HepG2 (cell line): ENCODE data around the gene HLA-B. TPM values are rescaled to one million over a fixed set of nuclear protein-coding genes. Genes with fewer than 3 reads are reported as not detected.

Experiments used
- EED ChIP-seq: sonication (generic); formaldehyde crosslinking; IDR thresholded peaks from 2 replicates; pipeline ENCODE4 v1.5.0; 2020; ENCODE audit warnings: mild to moderate bottlenecking, missing genetic modification reagents
- ELF1 ChIP-seq: sonication (generic); formaldehyde crosslinking; IDR thresholded peaks from 2 replicates; pipeline ENCODE4 v1.4.0; 2020; ENCODE audit warnings: missing genetic modification reagents
- LCORL ChIP-seq, 2 experiments: fragments of 450-650 bp in 1 of 2; sonication (generic) in 1 of 2; formaldehyde crosslinking in 1 of 2; IDR thresholded peaks; 2 replicates each; pipeline versions ENCODE4 v1.5.0 to v1.6.1; 2017 to 2020; ENCODE audit warnings: antibody characterized with exemption in 1 of 2, missing genetic modification reagents in 1 of 2
- MLXIP ChIP-seq: sonication (generic); formaldehyde crosslinking; IDR thresholded peaks from 2 replicates; pipeline ENCODE4 v1.9.0; 2021; ENCODE audit warnings: missing genetic modification reagents, borderline replicate concordance
- NFIB ChIP-seq: sonication (generic); formaldehyde crosslinking; IDR thresholded peaks from 2 replicates; pipeline ENCODE4 v1.9.0; 2021; ENCODE audit warnings: missing genetic modification reagents, mild to moderate bottlenecking, borderline replicate concordance
- PRPF4 ChIP-seq: fragments of 200-400 bp; formaldehyde crosslinking; IDR thresholded peaks from 2 replicates; pipeline ENCODE4 v1.6.1; 2016; ENCODE audit warnings: low read length, low read depth; ENCODE audit not compliant: poor library complexity, severe bottlenecking
- REXO4 ChIP-seq: sonication (generic); formaldehyde crosslinking; IDR thresholded peaks from 2 replicates; pipeline ENCODE4 v1.8.0; 2022; ENCODE audit warnings: missing genetic modification reagents, mild to moderate bottlenecking, borderline replicate concordance
- SMARCC2 ChIP-seq: fragments of 450-650 bp; IDR thresholded peaks from 2 replicates; pipeline ENCODE4 v1.6.1; 2017; ENCODE audit warnings: antibody characterized with exemption, mild to moderate bottlenecking
- SRF ChIP-seq: IDR thresholded peaks from 2 replicates; pipeline ENCODE4 v1.6.1; 2011; ENCODE audit warnings: mild to moderate bottlenecking, low read depth, low read length, moderate library complexity
- XBP1 ChIP-seq: sonication (generic); formaldehyde crosslinking; IDR thresholded peaks from 2 replicates; pipeline ENCODE4 v1.5.0; 2020; ENCODE audit warnings: missing genetic modification reagents
- ZFP36L2 ChIP-seq: sonication (generic); formaldehyde crosslinking; IDR thresholded peaks from 2 replicates; pipeline ENCODE4 v1.4.0; 2020; ENCODE audit warnings: missing genetic modification reagents
- ZFP62 ChIP-seq: sonication (generic); formaldehyde crosslinking; IDR thresholded peaks from 2 replicates; pipeline ENCODE4 v1.4.0; 2020; ENCODE audit warnings: missing genetic modification reagents
- ZKSCAN5 ChIP-seq: sonication (generic); formaldehyde crosslinking; IDR thresholded peaks from 2 replicates; pipeline ENCODE4 v1.5.1; 2020; ENCODE audit warnings: mild to moderate bottlenecking, missing genetic modification reagents
- ZNF574 ChIP-seq: sonication (generic); formaldehyde crosslinking; IDR thresholded peaks from 2 replicates; pipeline ENCODE4 v1.4.0; 2020; ENCODE audit warnings: missing genetic modification reagents
- ZNF75D ChIP-seq: sonication (generic); formaldehyde crosslinking; IDR thresholded peaks from 2 replicates; pipeline ENCODE4 v1.8.1; 2023; ENCODE audit warnings: missing genetic modification reagents, mild to moderate bottlenecking, borderline replicate concordance
- ZNF879 ChIP-seq: sonication (generic); formaldehyde crosslinking; IDR thresholded peaks from 2 replicates; pipeline ENCODE4 v1.8.1; 2023; ENCODE audit warnings: missing genetic modification reagents
- ZSCAN22 ChIP-seq: sonication (generic); formaldehyde crosslinking; IDR thresholded peaks from 2 replicates; pipeline ENCODE4 v1.4.0; 2020; ENCODE audit warnings: mild to moderate bottlenecking, missing genetic modification reagents
- polyA plus RNA-seq, 8 experiments: library from polyadenylated mRNA; depleted of rRNA in 3 of 8; stranded (reverse) in 7 of 8; unstranded in 1 of 8; fragments of >200 nt; fragmentation: Illumina TruSeq in 4 of 8; extraction: Trizol in 4 of 8; gene quantifications; 2 replicates each; pipeline versions ENCODE4 v1.2.1 to v1.2.3, GENCODE V29; 2011 to 2016; ENCODE audit warnings: low read depth in 4 of 8, missing spikeins in 1 of 8, mixed read lengths in 1 of 8; ENCODE audit not compliant: insufficient read depth in 1 of 8
- total RNA-seq, 5 experiments: library from RNA; depleted of rRNA; stranded (reverse); fragments of >200 nt; fragmentation: Illumina TruSeq; extraction: Trizol; gene quantifications; 2 replicates each; pipeline ENCODE4 v1.2.3, GENCODE V29; 2016; ENCODE audit warnings: low read depth in 1 of 5
- TF ChIP-seq, protein P1 (sequence below): sonication (generic); formaldehyde crosslinking; conservative IDR thresholded peaks from 2 replicates; pipeline ENCODE4 v1.4.0; 2020; ENCODE audit warnings: missing genetic modification reagents
- TF ChIP-seq, protein P2 (sequence below): sonication (generic); formaldehyde crosslinking; IDR thresholded peaks from 2 replicates; pipeline ENCODE4 v1.4.0; 2020; ENCODE audit warnings: mild to moderate bottlenecking, missing genetic modification reagents

Gene HLA-B
- total and polyA plus RNA-seq, 2 of the 13 experiments (the other 11 are each of a cell fraction or from before 2014, with no cell fraction given) = 35.3 to 88.9 TPM

DNA sequence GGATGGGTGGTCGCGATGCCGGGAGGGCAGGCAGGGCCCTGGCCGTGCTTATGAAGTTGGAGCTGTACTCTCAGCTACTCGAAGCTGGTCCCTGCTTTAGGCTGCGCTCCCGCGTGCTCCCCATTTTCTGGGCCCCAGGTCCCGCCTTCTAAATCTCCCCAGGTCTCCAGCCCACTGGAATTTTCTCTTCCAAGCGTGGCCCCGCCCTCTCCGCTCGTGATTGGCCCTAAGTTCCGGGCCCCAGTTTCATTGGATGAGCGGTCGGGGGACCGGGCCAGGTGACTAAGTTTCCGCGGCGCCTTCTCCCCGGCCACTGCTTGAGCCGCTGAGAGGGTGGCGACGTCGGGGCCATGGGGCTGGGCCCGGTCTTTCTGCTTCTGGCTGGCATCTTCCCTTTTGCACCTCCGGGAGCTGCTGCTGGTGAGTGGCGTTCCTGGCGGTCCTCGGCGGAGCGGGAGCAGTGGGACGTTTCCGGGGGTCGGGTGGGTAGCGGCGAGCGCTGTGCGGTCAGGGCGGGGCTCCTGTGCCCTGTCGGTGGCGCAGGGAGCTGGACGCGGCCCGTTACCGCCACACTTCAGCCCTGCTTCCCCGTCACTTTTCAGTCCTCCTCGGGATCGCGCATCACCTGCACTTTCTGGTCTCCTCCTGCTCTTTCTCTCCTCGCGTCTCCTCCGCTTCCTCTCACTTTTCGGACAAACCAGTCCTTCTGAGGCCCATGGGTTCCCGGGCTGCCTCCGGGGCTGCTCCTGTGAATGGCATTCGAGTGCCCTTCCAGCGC lies 46.5 kb upstream of the HLA-B start, which contains the start of gene MICA (continued):
- no peak for TF ChIP-seq NFIB (CRISPR knock-in tag)
- no peak for TF ChIP-seq ZNF574 (CRISPR knock-in tag)
- no peak; the same call in 1 of the 2 replicates for TF ChIP-seq REXO4 (CRISPR knock-in tag)
- no peak for TF ChIP-seq SRF
- TF ChIP-seq ZNF75D (CRISPR knock-in tag) = no peak
- TF ChIP-seq LCORL (IDR thresholded peaks at IDR 0.05) = no peak
- TF ChIP-seq LCORL (CRISPR knock-in tag; IDR thresholded peaks at IDR 0.05) = peak; percentile 63
- TF ChIP-seq, protein P1, sequence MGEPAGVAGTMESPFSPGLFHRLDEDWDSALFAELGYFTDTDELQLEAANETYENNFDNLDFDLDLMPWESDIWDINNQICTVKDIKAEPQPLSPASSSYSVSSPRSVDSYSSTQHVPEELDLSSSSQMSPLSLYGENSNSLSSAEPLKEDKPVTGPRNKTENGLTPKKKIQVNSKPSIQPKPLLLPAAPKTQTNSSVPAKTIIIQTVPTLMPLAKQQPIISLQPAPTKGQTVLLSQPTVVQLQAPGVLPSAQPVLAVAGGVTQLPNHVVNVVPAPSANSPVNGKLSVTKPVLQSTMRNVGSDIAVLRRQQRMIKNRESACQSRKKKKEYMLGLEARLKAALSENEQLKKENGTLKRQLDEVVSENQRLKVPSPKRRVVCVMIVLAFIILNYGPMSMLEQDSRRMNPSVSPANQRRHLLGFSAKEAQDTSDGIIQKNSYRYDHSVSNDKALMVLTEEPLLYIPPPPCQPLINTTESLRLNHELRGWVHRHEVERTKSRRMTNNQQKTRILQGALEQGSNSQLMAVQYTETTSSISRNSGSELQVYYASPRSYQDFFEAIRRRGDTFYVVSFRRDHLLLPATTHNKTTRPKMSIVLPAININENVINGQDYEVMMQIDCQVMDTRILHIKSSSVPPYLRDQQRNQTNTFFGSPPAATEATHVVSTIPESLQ (CRISPR knock-in tag) = 0 out of 2 replicates have a peak, but pooled peaks have one; percentile 75
- no peak for TF ChIP-seq ZFP62 (CRISPR knock-in tag)
- peak; percentile 60 for TF ChIP-seq ELF1 (CRISPR knock-in tag)
- TF ChIP-seq ZKSCAN5 (CRISPR knock-in tag) = 0 out of 2 replicates have a peak, but pooled peaks have one; percentile 18
- TF ChIP-seq ZNF879 = peak; percentile 99
- peak; percentile 47; the same call in 1 of the 2 replicates for TF ChIP-seq ZFP36L2
- 0 out of 2 replicates have a peak, but pooled peaks have one; percentile 5 for TF ChIP-seq EED (CRISPR knock-in tag)
- TF ChIP-seq PRPF4 = no peak
- TF ChIP-seq ZSCAN22 (CRISPR knock-in tag) = no peak
- TF ChIP-seq XBP1 (CRISPR knock-in tag) = peak; percentile 92
- no peak for TF ChIP-seq SMARCC2
- TF ChIP-seq, protein P2, sequence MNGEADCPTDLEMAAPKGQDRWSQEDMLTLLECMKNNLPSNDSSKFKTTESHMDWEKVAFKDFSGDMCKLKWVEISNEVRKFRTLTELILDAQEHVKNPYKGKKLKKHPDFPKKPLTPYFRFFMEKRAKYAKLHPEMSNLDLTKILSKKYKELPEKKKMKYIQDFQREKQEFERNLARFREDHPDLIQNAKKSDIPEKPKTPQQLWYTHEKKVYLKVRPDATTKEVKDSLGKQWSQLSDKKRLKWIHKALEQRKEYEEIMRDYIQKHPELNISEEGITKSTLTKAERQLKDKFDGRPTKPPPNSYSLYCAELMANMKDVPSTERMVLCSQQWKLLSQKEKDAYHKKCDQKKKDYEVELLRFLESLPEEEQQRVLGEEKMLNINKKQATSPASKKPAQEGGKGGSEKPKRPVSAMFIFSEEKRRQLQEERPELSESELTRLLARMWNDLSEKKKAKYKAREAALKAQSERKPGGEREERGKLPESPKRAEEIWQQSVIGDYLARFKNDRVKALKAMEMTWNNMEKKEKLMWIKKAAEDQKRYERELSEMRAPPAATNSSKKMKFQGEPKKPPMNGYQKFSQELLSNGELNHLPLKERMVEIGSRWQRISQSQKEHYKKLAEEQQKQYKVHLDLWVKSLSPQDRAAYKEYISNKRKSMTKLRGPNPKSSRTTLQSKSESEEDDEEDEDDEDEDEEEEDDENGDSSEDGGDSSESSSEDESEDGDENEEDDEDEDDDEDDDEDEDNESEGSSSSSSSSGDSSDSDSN (CRISPR knock-in tag) = peak; percentile 84
- TF ChIP-seq MLXIP (CRISPR knock-in tag) = 0 out of 2 replicates have a peak, but pooled peaks have one; percentile 67
